CD4-positive, alpha-beta T cell treated with Interferon alpha-2 for 1 hour (primary cell): ENCODE results near the gene RADIL.
"Not testable (repeated sequence)": the region's sequence is repeated elsewhere in the genome, so short reads cannot be mapped to it uniquely, and the experiment has no call there.

Experiments used
- DNase-seq, 2 donors: peaks; one replicate each; pipeline ENCODE4 v3.0.0-alpha.2; 2020 to 2022

The RADIL gene

DNA sequence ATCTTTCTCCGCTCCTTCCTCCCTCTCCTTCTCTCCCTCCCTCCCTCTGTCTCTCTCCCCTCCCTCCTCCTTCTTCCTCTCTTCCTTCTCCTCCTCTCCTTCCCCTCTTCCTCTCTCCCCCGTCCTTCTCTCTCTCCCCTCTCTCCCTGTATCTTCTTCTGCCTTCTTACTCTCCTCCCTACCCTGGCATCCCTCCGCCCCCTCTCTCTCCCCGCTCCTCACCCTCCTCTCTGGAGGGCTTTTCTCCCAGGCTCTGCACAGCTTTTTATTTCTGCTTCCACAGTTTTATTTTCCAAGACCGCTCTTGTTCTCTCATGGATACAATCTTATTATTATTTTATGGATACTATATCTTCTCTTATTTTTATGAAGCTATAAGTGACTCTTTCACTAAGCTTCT is 75.5 kb downstream of the RADIL start:
- no peak for DNase-seq

DNA sequence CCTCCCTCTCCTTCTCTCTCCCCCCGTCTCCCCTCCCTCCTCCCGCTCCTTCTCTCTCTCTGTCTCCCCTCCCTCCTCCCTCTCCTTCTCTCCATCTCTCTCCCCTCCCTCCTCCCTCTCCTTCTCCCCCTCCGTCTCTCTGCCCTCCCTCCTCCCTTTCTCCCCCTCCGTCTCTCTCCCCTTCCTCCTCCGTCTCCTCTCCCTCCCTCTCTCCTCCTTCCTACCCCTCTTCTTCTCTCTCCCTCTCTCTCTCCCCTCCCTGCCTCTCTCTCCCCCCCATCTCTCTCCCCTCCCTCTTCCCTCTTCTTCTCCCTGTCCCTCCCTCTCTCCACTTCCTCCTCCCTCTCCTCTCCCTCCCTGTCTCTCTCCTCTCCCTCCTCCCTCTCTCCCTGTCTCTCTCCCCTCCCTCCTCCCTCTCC is 75.9 kb downstream of the RADIL start:
- DNase-seq = no peak

DNA sequence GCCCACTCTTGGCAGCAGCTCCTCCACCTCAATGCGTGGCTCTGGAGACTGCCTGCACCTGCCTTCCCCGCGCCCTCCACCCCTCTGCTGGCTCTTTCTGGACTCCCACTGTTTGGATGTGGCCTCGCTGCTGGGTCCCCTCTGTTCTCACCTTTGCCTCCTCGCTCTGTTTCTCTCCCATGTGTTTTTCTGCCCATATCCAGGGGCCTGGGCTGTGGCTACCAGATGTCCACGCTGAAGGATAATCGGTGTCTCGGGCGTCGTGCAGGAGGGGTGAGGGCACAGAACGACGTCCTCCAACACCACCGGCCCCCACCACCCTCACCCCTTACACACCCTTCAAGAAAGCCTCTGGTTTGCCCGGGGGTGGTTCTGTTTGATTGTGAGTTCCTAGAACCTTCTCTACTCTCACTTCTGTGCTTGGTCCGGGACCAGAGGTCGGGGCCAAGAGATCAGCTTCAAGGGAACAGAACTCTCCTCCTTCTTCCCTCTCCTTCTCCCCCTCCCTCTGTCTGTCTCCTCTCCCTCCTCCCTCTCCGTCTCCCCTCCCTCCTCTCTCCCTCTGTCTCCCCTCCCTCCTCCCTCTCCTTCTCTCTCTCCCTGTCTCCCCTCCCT is 76.4 kb downstream of the RADIL start:
- DNase-seq = no peak

DNA sequence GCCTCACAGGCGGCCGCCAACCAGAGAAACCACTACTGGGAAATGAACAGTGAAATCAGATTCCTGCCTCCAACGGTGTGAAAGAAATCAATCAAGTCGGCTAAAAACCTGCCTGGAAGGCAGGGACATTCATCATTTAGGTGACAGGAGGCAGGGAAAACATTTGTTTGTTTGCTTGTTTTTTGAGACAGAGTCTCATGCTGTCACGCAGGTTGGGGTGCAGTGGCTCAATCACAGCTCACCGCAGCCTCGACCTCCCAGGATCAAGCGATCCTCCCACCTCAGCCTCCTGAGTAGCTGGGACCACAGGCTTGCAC is 77.6 kb downstream of the RADIL start:
- DNase-seq = no peak

DNA sequence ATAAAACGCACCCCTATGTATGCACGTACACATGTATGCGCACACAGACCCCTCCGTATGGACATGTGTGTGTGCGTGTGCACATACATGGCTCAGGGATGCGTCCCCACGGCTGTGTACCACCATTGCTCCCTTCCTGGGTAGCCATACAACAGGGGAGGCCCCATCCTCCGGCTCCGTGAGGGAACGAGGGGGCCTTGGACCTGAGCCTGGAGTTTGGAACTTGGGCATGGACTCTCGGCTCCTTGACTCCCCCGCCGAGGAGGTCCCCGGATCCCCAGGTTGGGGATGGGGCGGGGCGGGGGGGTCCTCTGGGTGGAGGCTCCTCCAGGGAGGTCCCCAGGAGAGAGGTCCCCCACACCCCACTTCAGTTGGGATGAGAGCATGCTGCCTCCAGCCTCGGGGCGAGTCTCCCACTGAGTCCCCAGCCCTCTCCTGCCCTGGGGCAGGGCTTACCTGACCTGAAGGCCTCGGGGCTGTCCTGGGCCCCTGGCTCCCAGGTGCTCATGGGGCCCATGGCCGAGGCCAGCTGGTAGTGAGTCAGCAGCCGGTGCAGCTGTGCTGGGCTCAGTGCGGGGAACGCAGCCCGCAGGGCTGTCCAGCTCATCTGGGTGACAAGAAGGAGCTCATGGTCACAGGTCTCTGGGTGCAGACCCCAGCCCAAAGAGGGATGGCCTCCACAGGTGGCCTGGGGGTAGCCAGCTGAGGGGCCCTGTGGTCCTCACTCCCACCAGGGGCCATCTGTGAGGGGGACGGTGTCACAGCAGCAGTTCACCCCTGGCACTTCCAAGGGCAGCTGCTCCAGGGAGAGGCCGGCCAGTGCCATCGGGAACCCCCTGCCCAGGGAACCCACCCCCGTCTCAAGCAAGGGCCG is 78.2 kb downstream of the RADIL start:
- no peak for DNase-seq

DNA sequence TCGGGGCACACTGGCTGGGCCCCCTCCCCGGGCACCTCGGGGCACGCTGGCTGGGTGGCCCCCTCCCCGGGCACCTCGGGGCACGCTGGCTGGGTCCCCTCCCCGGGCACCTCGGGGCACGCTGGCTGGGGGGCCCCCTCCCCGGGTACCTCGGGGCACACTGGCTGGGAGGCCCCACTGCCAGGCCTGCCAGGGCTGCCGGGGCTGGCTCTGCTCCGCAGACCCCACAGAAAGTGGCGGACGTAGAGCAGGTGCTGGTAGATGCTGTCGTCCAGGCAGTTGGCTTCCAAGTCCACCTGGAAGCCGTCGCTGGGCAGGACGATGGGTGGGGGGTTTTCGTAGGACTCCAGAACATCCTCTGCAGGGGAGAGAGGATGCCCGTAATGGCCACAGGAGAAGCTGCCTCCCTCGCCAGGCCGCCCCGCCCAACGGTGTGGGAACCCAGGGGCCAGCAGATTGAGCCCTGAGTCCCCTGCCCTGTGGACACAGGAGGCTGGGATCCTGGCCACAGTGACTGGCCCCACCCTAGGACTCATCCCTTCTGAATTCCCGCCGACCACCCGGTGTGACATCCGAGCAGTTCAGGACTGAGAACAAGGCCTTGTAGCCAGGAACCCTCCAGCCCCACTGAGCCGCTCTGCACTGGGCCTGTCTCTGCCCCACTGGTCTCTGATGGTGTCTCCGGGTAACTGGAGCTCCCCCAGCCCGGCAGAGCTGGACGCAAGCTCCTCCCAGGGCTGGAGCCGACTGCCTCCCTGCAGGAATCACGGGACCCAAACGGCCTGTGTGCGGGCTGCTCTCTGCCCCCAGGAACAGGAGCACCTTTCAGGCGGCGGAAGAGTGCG is 79.9 kb downstream of the RADIL start:
- no peak for DNase-seq

DNA sequence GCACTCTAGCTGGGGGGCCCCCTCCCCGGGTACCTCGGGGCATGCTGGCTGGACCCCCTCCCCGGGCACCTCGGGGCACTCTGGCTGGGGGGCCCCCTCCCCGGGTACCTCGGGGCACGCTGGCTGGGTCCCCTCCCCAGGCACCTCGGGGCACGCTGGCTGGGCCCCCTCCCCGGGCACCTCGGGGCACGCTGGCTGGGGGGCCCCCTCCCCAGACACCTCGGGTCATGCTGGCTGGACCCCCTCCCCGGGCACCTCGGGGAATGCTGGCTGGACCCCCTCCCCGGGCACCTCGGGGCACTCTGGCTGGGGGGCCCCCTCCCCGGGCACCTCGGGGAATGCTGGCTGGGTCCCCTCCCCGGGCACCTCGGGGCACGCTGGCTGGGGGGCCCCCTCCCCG is 80.9 kb downstream of the RADIL start:
- not testable (repeated sequence) for DNase-seq

DNA sequence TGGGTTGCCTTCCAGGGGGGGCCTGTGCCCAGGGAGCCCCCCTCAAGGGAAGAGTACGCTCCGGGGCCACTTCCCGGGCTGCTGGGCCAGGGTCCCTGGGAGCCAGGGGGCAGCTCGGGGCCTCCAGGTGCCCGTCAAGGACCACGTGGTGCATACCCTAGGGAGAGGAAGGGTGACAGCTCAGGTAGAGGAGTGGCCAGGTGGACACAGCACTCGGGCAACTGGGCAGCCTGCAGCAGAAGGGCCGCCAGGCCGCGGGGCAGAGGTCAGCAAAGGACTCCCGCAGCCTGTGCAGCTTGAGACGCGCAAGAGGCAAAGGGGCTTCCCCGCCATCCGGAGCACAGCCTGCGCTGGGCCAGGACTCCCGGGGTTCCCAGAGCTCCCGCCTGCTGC is 81.7 kb downstream of the RADIL start:
- DNase-seq = no peak

DNA sequence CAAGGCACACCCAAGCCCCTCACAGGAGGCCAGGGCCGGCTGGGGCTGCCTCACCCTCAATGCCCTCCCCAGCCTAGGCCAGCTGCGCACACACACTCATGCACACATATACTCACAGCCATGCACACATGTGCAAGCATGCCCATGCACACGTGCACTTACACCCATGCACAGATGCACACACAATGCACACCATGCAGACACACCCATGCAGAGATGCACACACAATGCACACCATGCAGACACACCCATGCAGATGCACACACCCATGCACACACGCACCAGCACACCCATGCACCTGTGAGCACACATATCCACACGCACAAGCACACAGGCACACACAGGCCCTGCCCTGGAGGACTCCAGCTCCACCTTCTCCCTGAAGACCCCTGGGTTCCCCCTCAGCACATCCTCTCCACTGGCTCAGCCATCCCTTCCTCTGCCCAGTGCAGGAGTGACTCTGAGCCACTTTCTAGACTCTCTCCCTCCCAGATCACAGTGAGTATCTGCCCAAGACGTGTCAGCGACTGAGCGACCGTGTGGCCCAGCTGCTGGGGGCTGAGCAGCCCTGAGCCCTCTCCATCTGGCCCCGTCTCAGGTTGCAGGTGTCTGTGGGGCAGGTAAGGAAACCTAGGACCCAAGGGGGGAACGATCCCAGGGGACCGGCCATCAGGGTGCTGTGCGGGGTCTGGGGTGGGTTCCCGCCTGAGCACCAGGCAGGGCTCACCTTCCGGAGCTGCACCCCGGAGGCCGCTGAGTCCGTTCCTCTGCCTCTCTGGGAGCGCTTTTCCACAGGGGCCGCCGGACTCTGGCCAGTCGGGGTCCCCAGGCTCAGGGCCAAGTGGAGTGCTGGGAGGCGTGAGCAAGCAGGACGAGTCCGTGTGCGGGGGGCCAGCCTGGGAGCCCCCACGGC is 82.3 kb downstream of the RADIL start:
- DNase-seq = no peak

DNA sequence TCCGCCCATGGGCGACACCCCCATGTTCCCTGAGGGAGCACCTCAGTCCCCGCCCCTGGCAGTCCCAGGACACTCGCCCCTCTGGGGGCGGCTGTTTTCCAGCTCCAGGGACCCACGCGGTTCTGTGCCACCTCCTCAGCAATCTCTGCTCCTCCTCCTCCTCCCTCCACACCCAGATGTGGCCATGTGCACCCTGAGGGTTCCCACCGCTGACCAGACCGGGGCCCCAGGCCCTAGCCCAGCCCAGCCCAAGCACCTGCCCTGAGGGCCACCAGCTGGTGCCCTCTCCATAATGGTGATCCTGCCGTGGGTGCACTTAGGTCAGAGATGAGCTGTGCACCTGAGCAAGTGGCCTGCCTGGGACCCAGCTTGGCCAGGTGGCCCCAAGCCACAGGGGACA is 83.0 kb downstream of the RADIL start:
- DNase-seq = no peak

DNA sequence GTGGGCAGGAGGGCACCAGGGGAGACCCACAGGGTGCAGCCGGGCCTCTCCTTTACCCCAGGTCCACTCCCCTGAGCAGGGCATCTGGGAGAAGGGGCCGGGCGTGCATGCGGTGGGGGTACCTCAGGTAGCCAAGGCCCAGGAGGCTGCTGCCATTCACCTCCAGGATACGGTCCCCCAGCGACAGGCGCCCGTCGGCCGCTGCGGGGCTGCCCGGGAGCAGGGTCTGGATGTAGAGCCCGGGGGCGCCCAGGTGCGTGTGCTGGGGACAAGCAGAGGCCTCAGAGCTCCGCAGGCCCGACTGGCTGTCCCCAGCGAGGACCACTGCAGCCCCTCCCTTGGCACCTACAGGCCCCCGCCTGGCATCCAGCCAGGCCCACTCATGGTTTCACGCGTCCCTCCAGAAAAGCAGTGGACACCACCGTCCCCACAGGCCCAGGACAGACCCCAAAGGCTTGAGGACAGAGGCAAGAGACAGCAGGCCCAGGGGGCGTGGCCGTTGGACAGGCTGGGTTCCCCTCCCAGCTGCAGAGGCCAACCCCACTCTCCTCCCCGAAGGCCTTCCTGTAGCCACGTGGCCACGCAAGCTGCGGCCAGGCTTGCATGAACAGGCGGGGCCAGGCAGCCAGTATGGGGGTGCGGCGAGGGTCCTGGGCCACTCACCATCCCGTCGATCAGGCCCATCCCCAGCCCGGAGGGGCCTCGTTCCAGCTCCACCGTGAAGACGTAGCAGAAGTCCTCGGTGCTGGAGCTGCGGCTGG is 83.8 kb downstream of the RADIL start:
- no peak for DNase-seq

DNA sequence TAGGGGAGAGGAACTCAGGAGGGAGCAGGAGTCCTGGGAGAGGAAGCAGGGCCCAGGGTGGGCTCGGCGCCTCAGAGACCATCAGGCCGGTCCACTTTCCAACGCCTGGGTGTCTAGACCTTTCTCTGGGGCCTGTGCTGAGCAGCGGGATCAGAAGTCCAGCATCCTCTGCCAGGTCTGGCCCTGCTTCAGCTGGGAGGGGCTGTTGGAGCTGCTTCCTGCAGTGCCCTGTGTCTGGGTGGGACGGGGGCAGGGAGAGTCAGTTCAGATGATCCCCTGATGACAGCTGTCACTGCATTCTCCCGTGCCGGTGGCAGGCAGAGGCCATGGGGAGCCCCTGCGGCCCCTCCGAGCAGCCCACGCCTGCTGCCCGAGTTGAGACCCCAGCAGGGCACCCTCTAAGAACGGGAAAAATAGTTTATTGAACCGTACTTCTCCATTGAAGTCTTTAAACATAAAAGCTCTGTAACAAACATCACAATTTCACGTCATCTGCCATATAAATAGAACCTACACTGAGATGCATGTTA is 84.7 kb downstream of the RADIL start:
- DNase-seq = no peak

DNA sequence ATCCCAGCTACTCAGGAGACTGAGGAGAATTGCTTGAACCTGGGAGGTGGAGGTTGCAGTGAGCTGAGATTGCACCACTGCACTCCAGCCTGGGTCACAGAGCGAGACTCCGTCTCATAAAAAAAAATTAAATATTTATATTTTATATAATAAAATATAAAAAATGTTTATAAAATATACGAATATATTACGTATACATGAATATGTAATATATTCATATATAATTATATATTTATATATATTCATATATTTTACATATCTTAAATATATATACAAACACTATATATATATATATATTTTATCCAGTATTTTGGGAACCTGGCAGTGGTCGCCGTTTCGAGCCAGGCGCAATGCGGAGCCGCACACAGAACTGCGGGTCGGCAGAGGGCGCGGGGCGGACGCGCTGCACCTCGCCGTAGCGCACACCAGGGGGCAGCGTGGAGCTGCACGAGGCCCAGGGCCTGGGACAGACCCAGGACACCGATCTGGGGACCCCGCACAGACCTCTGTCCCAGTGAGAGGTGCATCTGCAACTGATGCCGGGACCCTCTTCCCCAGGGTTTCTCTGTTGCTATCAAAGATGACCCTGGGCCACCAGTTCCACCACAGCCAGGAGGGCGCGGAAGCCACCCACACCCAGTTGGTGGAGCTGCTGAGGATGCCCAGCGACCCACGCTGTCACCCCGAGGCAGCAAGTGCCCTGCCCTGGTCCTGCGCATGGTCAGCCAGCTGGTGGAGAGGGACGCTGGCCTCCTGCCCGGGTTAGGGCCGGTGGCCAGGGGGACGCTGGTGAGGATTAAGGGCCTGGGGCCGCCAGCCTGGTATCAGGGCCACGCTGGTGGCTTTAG is 85.4 kb downstream of the RADIL start:
- DNase-seq = peak; percentile 47 to 66

DNA sequence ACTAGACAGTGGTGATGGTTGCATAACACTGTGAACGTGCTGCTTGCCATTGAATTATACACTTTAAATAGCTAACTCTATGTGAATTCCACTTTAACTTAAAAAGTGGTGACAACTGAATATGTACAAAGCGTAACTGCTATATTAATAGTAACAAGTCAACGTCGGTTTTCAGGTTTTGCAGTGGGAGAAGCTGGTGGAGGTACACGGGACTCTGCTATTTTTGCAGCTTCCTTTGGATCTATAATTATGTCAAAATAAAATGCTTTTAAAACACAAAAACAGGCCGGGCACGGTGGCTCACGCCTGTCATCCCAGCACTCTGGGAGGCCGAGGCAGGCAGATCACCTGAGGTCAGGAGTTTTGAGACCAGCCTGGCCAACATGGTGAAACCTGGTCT is 87.1 kb downstream of the RADIL start:
- no peak for DNase-seq

DNA sequence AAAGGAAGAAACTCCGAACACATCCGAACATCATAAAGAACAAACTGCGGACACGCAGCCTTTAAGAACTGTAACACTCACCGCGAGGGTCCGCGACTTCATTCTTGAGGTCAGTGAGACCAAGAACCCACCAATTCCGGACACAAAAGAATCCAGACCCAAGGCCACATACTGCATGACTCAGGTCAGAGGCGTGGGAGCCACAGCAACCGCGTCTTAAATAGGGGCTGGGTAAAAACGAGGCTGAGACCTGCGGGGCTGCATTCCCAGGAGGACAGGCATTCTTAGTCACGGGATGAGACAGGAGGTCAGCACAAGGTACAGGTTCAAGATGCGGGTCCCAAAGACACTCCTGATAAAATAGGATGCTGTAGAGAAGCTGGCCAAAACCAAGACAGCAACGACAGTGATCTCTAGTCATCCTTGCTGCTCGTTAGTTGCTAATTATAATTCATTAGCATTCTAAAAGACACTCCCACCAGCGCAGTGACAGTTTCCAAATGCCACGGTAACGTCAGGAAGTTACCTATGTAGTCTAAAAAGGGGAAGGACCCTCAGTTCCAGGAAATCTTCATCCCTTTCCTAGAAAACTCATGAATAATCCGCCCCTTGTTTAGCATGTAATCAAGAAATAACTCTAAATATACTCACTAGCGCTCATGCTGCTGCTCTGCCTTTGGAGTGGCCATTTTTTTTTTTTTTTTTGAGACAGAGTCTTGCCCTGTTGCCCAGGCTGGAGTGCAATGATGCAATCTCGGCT is 88.7 kb downstream of the RADIL start:
- no peak for DNase-seq

DNA sequence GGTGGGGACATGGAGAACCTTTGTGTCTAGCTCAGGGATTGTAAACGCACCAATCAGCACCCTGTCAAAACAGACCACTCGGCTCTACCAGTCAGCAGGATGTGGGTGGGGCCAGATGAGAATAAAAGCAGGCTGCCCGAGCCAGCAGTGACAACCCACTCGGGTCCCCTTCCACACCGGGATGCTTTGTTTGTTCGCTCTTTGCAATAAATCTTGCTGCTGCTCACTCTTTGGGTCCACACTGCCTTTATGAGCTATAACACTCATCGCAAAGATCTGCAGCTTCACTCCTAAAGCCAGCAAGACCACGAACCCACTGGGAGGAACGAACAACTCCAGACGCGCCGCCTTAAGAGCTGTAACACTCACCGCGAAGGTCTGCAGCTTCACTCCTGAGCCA is 89.3 kb downstream of the RADIL start:
- not testable (repeated sequence) for DNase-seq

DNA sequence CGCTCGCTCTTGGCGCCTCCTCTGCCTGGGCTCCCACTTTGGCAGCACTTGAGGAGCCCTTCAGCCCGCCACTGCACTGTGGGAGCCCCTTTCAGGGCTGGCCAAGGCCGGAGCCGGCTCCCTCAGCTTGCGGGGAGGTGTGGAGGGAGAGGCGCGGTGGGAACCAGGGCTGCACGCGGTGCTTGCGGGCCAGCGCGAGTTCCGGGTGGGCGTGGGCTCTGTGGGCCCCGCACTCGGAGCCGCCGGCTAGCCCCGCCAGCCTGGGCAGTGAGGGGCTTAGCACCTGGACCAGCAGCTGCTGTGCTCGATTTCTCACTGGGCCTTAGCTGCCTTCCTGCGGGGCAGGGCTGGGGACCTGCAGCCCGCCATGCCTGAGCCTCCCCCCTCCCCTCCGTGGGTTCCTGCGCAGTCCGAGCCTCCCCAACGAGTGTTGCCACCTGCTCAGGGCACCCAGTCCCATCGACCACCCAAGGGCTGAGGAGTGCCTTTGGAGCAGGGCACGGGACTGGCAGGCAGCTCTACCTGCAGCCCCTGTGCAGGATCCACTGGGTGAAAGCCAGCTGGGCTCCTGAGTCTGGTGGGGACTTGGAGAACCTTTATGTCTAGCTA is 90.0 kb downstream of the RADIL start:
- not testable (repeated sequence) for DNase-seq

DNA sequence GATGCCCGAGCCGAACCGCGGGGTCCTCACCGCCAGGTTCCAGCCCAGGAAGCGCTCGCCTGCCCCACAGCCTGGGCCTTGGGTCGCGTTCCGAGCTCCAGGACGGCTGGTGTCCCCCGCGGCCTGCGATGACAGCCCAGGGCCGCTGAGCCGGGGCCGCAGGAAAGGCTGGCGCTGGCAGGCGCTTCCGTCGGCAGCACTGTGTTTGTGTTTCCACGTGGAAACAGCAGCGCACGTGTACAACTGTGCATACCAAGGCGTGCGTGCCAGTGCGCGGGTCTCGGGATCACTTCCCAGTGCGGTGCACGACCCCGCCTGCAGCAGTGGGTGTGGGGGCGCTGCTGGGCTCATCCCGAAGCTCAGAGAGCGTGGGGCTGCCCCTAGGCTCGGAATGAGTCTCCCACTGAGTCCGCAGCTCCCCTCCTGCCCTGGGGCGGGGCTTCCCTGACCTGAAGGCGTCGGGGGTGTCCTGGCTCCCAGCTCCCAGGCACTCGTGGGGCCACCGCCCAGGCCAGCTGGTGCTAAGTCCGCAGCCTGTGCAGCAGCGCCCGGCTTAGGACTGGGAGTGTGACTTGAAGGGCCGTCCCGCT is 90.9 kb downstream of the RADIL start:
- DNase-seq = no peak
